Left colon (tissue), 2 donors: ENCODE measurements around the gene PFN1. TPM values are rescaled to one million over a fixed set of nuclear protein-coding genes. Genes with fewer than 3 reads are reported as not detected.
"Not testable (repeated sequence)": the region's sequence is repeated elsewhere in the genome, so short reads cannot be mapped to it uniquely, and the experiment has no call there.

Experiments used
- ATAC-seq: fragments of 200-7000 bp; cut with Tn5 transposase; one replicate; pipeline ENCODE4 v1.9.1; 2020; ENCODE audit warnings: mild to moderate bottlenecking, moderate library complexity
- DNase-seq, 2 donors: peaks; one replicate each; pipeline ENCODE4 v3.0.0-alpha.2; 2020
- intact Hi-C, 2 donors: fragments of 100-400 bp; cut with DNase I in 1 of 2; cut with micrococcal nuclease in 1 of 2; formaldehyde crosslinking; loops; one replicate each; pipeline versions ENCODE4 v1.11.2 to v1.14.0; 2022; cut with DNase I, micrococcal nuclease
- total RNA-seq, 2 donors: library from RNA; stranded (reverse); fragmentation: NEBNext Ultra II Directional; extraction: Animal tissue kit (Norgen Biotek cat#: 25700); gene quantifications; one replicate each; pipeline ENCODE4 v1.2.1, GENCODE V29; 2021
- donor health status: DM: no; HTN: no; CAD: no.
- donor health status: DM: yes; HTN: yes; CAD: no.

Gene PFN1
- total RNA-seq, 2 donors from 2014 or later = 720 to 812 TPM

DNA sequence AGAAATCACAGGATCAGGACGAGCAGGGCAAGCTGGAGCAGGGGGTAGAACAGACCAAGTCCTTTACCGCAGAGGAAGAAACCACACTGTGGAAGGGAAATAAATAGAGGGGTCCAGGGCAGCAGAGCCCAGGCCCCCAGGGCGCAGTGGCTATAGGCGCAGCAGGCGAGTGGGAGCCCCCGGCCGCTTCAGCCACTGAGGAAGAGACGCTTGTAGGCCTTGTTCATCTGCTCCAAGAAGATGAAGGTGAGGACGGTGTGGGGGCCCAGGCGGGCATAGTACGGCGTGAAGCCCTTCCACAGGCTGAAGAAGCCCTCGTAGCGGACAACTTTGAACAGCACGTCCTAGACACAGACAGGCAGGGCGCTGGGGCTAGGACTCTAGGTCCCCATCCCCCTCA, 10.8 kb downstream of the PFN1 start:
- DNase-seq (no peak), ATAC-seq (no peak)
- intact Hi-C loops = no loop called here

DNA sequence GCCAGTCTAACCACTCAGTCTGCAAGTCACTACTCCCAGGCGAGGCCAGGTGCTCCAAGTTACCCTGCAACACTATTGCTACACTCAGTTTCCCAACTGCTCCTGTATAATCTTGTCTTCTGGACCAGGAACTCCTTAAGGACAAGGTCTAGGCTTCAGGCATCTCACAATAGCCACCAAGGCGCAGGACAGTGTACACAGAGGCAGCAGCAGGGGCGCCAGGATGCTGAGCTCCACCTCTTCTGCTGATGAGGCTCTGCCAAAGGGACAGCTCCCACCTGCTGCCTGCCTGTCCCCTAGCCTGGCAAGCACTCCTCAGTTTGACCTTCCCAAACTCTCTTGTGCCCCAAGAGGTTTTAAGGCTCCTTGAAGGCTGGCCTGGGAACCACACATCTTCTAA, 11.9 kb downstream of the PFN1 start:
- no peak for ATAC-seq
- intact Hi-C loops = no loop called here
- DNase-seq = no peak

DNA sequence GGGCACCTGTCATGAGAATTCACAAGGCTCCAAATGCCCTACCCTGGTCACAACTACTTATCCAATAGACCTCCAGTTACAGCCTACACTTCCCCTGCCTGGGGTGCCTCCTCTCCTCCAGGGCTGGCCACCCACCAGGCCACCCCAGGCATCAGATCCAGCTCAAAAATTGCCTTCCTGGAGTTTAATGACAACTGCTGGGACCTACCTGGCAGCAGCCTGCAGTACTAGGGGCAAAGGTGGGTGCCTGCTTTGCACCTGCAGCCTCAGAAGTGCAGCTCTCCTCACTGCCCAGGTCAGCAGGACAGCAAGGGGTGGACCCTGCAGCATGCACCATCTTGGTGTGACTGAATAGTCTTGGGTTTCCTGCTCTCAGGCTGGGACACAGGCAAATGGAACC, 12.7 kb downstream of the PFN1 start:
- intact Hi-C loops = no loop called here

DNA sequence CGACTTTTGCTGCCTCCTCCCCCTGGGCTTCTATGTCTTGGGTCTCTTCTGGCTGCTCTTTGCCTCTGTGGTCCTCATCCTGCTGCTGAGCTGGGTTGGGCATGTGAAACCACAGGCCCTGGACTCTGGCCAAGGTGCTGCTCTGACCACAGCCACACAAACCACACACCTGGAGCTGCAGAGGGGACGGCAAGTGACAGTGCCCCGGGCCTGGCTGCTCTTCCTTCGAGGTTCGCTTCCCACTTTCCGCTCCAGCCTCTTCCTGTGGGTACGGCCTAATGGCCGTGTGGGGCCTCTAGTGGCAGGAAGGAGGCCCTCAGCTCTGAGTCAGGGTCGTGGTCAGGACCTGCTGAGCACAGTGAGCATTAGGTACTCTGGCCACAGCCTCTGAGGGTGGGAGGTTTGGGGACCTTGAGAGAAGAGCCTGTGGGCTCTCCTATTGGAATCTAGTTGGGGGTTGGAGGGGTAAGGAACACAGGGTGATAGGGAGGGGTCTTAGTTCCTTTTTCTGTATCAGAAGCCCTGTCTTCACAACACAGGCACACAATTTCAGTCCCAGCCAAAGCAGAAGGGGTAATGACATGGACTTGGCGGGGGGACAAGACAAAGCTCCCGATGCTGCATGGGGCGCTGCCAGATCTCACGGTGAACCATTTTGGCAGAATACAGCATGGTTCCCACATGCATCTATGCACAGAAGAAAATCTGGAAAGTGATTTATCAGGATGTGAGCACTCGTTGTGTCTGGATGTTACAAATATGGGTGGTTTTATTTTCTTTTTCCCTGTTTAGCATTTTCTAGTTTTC, 14.0 kb downstream of the PFN1 start:
- ATAC-seq = peak; percentile 26
- peak in 1 of 2 donors; percentile 63 for DNase-seq
- intact Hi-C loops = no loop called here

More for the DNA sequence above, 12.7 kb downstream of the PFN1 start:
- DNase-seq (no peak), ATAC-seq (no peak)

DNA sequence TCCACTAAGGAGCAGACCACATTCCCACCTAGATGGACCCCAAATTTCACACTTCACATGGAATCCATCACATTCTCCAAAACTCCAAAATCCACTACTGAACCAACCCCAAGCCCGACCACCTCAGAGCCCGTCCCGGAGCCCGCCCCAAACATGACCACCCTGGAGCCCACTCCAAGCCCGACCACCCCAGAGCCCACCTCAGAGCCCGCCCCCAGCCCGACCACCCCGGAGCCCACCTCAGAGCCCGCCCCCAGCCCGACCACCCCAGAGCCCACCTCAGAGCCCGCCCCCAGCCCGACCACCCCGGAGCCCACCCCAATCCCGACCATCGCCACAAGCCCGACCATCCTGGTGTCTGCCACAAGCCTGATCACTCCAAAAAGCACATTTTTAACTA, 14.7 kb downstream of the PFN1 start:
- DNase-seq (no peak), ATAC-seq (no peak)
- intact Hi-C loops = no loop called here

DNA sequence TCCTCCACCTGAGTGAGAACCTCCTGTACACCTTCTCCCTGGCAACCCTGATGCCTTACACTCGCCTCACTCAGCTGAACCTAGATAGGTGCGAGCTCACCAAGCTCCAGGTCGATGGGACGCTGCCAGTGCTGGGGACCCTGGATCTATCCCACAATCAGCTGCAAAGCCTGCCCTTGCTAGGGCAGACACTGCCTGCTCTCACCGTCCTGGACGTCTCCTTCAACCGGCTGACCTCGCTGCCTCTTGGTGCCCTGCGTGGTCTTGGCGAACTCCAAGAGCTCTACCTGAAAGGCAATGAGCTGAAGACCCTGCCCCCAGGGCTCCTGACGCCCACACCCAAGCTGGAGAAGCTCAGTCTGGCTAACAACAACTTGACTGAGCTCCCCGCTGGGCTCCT, 15.6 kb downstream of the PFN1 start:
- no peak for ATAC-seq
- DNase-seq = no peak
- intact Hi-C loops = no loop called here

DNA sequence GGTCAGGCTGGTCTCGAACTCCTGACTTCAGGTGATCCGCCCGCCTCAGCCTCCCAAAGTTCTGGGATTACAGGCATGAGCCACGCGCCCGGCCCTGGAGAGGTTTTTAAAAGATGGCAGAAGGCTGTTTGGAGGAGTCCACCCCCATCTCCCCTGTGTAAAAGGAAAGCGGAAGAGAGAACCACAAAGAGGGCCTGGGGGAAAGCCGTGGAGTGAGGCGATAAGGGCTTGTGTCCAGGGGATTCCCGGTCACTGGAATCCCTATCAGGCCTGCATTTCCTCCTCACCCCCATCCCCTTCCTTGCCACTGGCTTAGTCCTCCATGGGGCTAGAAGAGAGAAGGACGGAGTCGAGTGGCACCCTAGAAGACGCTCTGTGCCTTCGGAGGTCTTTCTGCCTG, 16.4 kb downstream of the PFN1 start, which contains the start of gene GP1BA:
Gene GP1BA (plus strand): TSS at position 315 of the 400 bp plus-strand sequence. CDS start 328 bp downstream, outside the sequence.
- no peak for DNase-seq
- intact Hi-C loops = no loop called here
- ATAC-seq = no peak

DNA sequence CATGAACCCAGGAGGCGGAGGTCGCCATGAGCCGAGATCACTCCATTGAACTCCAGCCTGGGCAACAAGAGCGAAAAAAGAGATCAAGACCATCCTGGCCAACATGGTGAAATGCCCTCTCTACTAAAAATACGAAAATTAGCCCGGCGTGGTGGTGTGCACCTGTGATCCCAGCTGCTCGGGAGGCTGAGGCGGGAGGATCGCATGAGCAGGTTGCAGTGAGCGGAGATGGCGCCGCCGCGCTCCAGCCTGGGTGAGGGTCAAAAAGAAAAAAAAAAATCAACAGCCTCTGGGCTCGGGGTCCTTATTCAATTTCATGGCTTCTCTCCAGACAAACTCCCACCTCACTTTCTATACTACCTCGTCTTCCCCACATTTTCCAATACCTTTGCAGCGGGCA, 19.4 kb downstream of the PFN1 start:
- ATAC-seq (no peak), DNase-seq (no peak)
- intact Hi-C loops = no loop called here

DNA sequence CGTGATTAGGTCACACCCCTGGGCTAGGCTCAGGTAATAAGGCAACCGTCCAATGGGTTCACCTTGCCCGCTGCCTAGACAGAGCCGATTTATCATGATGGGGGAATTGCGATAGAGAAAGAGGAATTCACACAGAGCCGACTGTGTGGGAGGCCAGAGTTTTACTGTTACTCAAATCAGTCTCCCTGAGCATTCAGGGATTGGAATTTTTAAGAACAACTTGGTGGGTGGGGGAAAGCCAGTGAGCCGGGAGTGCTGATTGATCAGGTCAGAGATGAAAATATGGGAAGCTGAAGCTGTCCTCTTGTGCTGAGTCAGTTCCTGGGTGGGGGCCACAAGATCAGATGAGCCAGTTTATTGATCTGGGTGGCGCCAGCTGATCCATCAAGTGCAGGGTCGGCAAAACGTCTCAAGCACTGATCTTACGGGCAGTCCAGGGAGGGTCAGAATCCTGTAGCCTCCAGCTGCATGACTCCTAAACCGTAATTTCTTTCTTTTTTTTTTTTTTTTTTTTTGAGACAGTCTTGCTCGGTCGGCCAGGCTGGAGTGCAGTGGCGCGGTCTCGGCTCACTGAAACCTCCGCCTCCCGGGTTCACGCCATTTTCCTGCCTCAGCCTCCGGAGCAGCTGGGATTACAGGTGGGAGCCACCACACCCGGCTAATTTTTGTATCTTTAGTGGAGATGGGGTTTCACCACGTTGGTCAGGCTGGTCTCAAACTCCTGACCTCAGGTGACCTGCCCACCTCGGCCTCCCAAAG, 21.6 kb downstream of the PFN1 start:
- intact Hi-C loops, ATAC-seq, DNase-seq: not testable (repeated sequence)

DNA sequence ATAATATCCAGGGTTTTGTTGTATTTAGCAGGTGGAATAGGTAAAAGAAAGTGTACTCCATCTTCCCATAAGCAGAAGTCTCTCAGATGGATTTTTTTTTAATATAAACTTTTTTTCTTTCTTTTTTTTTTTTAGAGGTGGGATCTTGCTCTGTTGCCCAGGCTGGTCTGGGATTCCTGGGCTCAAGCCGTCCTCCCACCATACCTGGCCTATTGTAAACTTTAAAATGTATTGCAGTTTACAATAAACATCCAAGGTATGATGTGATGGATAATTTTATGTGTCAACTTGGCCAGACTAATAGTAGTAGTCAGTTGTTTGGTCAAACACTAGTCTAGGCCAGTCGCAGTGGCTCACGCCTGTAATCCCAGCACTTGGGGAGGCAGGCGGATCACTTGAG, 27.0 kb downstream of the PFN1 start:
- DNase-seq (no peak), ATAC-seq (no peak)
- intact Hi-C loops = no loop called here

DNA sequence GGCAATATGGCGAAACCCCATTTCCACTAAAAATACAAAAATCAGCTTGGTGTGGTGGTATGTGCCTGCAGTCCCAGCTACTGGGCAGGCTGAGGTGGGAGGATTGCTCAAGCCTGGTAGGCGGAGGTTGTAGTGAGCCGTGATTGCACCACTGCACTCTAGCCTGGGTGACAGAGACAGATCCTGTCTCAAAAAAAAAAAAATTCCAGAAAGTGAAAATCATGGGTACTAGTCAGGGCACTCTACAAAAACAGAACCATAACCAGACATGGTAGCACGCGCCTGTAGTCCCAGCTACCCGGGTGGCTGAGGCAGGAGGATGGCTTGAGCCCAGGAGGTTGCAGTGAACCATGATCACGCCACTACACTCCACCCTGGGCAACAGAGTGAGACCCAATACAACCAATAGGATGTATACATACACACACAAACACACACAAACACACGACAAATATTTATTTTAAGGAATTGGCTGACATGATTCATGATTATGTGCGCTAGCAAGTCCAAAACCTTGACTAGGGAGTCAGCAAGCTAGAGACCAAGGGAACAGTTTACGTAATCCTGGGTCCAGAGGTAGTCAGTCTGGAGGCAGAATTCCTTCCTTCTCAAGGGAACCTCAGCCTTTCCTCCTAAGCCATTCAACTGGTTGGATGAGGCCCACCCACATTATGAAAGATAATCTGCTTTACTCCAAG, 27.8 kb downstream of the PFN1 start:
- ATAC-seq (no peak), DNase-seq (no peak)
- intact Hi-C loops = no loop called here

DNA sequence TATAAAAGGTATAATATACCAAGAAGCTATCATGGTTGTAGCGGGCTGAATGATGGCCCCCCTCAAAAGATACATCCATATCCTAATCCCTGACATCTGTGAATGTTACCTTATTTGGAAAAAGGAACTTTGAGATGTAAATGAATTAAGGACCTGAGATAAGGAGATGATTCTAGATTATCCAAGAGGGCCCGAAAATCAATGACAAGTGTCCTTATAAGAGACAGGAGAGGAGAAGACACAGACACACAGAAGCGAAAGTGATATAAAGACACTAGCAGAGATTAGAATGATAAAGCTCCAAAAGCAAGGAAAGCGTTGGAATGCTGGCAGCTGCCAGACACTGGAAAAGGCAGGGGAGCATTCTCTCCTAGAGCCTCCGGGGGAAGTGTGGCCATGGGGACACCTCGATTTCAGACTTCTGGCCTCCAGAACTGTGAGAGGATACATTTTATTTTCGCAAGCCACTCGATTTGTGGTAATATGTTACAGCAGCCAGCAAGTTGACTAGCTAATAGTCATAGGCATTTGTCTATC, 28.8 kb downstream of the PFN1 start:
- intact Hi-C loops = loop anchor here in 1 of 2 donors (10.0 kb wide), 1 partner anchor 65 kb away; the partner anchor contains the start of gene CAMTA2
- ATAC-seq (no peak), DNase-seq (no peak)

DNA sequence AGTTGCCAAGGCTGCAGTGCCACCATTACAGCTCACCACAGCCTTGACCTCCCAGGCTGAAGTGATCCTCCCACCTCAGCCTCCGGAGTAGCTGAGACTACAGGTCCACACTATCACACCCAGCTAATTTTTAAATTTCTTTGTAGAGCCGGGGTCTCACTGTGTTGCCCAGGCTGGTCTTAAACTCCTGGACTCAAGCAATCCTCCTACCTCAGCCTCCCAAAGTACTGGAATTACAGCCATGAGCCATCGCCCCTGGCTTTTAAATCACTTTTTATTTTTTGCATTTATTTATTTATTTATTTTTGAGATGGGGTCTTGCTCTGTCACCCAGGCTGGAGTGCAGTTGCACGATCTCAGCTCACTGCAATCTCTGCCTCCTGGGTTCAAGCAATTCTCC, 33.8 kb downstream of the PFN1 start:
- not testable (repeated sequence) for ATAC-seq, DNase-seq
- intact Hi-C loops = loop anchor here in 1 of 2 donors (5.0 to 10.0 kb wide), 2 partner anchors 70 to 148 kb away; partner anchors contain the start of gene CAMTA2

DNA sequence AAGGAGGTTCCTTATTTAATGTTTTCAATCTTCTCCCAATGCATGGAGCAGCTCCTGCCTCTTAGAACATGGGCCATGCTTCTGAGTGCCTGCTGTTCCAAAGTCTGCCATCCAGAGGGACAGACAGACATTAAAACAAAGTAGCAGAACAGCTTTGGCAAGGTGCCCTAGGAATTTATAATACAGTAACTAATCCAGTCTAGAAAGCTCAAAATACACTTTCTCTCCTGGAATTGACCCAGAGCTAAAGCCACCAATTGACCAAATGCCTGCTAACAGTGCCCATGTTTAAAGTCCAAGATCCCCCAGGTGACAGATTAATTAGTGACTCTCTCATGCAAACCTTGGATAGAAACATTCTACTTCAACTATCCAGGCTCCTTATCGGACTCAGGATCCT, 34.3 kb downstream of the PFN1 start:
- intact Hi-C loops = loop anchor here in 1 of 2 donors (5.0 to 10.0 kb wide), 2 partner anchors 71 to 148 kb away; partner anchors contain the start of gene CAMTA2
- ATAC-seq (peak; percentile 60), DNase-seq (no peak)

DNA sequence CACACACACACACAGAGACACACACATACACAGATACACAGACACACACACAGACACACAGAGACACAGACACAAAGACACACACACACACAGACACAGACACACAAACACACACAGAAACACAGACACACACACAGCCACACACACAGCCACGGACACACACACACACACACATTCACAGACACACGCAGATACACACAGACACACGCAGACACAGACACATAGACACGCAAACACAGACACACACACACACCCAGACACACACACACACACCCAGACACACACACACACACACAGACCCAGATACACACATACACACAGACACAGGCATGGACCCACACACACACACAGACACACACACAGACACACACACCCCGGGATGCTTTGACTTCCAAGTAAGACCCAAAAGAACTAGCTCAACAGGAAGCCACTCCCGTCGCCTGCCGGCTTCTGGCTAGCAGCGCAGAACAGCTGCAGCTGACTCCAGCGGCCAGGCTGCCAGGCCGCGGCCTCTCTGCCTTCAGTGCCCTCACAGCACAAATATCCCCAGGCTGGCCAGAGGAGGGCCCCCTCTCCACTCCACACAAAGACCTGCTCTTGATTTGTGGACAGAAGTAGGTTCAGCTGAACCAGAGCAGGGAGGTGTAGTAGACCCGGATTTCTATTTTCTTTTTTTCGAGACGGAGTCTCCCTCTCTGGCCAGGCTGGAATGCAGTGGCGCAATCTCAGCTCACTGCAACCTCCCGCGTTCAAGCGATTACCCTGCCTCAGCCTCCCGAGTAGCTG, 39.4 kb downstream of the PFN1 start:
- DNase-seq (peak; percentile 86 to 87), ATAC-seq (peak; percentile 96)
- intact Hi-C loops = no loop called here

DNA sequence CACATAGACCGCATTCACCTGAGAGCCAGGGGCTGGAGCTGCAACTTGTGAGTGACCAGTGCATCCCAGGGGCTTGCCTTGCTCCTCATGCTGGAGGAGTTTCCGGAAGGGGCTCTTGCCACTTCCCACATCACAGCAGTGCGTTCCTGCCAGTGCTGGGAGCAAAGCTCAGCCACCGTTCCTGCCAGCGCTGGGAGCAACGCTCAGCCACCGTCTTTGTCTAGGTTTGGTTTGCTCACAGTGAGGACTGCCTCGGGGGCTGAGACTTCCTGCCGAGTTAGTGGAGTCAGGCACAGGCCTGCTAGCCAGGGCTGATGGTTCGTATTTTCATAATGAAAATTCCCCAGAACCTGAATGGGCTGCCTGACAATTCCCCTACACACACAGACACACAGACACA, 40.0 kb downstream of the PFN1 start:
- no peak for ATAC-seq
- intact Hi-C loops = no loop called here

DNA sequence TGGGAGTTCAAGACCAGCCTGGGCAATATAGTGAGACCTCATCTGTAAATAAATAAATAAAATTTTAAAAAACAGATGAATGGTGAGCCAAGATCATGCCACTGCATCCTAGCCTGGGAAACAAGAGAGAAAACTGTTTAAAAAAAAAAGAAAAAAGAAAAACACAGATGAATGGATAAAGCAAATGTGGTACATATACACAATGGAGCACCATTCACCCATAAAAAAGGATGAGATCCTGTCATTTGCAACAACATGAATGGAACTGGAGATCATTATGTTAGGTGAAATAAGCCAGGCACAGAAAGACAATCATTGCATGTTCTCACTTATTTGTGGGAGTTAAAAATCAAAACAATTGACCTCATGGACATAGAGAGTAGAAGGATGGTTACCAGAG, 41.7 kb downstream of the PFN1 start:
- DNase-seq, ATAC-seq, intact Hi-C loops: not testable (repeated sequence)

More for the DNA sequence above, 40.0 kb downstream of the PFN1 start:
- DNase-seq = no peak
